ENCODE results near the gene ZPR1.

Gene ZPR1

GRCh38 chr11:116742104-116742503 is 45.7 kb downstream of the ZPR1 start:
- DNase-seq = no peak

DNA sequence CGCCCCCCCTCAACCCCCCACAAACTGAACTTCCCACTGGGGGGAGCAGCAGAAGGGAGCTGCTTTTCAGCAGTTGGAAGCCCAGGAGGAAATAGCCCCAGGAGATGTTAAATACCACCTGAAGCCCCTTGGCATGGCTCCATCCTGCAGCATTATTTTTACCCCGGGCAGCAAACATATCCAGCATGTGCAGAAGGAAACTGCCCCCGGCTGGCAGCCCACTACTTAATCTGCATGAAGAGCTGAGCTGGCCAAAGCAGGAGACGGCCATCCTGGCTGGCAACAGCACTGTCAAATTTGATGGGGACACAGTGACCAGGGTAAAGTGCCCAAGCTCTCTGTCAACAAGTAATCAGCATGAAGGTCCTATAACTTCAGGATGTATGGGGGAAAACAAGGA is 47.1 kb downstream of the ZPR1 start:
- DNase-seq = no peak

GRCh38 chr11:116738975-116739374 is 48.8 kb downstream of the ZPR1 start:
- no peak for DNase-seq

- no peak for DNase-seq
These were observed 51.1 kb downstream of the ZPR1 start for GRCh38 chr11:116736763-116737162.

DNA sequence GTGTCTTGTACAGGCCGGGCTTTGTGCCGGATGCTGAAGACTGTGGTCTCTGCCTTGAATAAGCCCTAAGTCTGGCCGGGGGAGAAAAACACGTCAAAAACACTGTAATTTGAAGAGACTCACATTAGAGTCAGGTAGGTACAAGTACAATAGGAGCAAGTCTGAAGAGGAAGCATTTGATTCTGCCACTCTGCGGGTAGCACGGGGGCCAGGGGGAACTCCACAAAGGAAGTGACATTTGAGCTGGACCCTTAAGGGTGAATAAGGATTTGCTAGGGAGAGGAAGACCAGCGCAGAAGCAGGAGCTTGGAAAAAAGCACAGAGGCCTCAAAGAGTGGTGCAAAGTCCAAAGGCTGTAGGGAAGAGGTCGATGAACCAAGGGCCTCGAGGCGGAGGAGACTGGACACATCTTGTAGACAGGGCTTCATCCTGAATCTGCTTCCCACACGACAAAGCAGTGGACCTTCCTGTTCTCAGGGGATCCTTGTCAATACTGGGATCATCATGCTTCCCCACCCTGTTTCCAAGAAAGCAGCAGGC is 53.8 kb downstream of the ZPR1 start:
- DNase-seq = no peak

GRCh38 chr11:116733043-116733755 is 54.6 kb downstream of the ZPR1 start:
- DNase-seq = no peak

- DNase-seq = peak; percentile 73
These were observed 55.4 kb downstream of the ZPR1 start for GRCh38 chr11:116732271-116733042.

DNA sequence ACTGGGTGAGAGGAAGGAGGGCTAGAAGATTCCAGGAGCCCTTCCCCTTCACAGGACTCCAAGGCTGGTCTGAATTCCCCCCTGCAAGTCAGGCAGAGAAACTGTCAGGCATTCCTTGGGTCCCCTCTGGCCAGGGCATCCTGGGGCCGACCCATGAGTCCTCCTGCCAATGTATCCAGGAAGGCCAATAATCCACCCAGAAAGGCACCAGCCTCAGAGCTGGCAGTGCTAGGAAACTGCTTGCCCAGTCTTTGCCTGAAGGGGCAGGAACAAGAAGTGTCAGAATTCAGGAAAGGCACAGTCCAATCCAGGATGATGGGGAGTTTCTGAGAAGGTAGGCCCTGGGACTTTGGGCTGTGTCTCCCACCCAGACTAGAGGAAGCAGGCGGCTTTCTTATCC is 56.0 kb downstream of the ZPR1 start:
- no peak for DNase-seq

GRCh38 chr11:116731097-116731761 is 56.6 kb downstream of the ZPR1 start:
- no peak for DNase-seq

DNA sequence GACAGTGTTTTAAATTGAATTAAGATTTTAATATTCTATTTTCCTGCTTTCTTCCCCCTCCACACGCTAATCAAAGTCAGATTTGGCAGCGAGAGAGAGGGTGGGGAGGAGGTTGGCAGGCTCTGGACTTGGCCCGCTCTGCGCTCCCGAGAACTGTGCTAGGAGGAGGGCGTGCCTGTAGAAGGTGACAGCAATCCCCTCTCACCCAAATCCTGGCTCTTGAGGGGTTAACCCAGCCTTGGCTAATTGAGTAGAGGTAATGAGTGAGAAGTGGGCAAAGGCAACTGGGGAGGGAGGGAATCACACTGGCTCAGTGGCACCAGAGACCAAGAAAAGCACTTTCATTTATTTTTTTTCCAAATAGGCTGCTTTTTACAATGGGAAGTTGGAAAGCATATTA is 57.2 kb downstream of the ZPR1 start:
- no peak for DNase-seq

- DNase-seq = no peak
These were observed 57.6 kb downstream of the ZPR1 start for GRCh38 chr11:116730241-116730561.

DNA sequence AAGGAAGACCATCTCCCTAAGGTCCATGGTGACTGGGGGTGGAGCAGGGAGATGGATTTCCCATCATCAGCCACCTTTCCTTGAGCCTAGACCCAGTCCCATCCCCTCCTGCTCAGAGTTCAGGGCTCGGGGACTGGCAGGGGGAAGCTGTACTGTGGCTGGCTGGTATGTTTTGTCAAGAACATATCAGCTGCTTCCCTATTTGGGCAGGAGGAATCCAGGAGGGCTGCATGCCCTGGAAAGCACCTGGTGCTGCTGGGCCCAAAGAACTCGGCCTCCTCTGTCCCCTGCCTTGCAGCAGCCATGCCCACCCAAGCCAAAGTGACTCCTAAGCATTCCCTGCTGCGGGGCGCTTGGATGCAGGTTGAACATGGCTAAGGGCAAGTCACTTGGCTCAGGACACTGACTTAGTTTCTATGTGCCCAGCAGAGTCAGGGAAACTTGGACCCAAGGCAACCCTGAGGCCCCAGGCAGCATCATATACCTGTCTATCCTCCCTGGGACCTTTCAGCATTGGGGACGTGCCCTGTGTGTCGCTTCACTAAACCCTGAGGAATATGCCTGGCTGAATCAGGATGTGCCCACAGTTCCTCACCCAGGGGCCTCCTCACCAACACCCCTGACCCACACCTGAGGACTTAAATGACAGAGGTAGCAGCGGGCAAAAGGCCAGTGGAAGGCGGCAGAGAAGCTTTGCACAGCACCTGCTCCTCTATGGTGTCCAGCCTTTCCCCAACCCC is 58.2 kb downstream of the ZPR1 start:
- DNase-seq = no peak

- no peak for DNase-seq
These were observed 59.8 kb downstream of the ZPR1 start for GRCh38 chr11:116727990-116728389.

- DNase-seq = no peak
These were observed 62.2 kb downstream of the ZPR1 start for GRCh38 chr11:116725434-116726221.

DNA sequence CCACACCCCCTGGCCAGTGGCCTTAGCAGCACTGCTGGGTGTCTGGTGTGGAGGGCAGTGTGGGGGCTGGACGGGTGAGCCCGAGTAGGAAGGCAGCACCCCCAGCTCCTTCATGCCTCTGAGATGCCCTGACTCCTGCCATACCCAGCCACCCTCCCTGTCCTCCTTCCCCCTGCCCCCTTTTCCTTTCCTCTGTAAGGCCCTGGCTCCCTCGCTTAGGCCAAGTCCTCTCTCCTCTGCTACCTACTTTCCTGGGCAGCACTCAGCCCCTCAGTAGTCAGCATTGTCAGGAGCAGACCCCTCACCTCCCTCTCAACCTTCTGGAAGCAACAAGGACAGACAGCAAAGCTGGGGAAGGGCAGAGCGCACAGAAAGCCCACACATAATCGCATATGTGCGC is 63.0 kb downstream of the ZPR1 start:
- no peak for DNase-seq
